HEK293 (cell line): Measurements from ENCODE around the gene TMEM123.

ENCODE experiments used
- CTCF ChIA-PET: fragments of 350-600 bp; formaldehyde crosslinking; extraction: SDS; loops from one replicate; lab custom pipeline; 2021; ENCODE audit warnings: antibody characterized with exemption; lab: Yijun Ruan, JAX
- POLR2A ChIA-PET: fragments of 300-600 bp; formaldehyde crosslinking; extraction: SDS; loops from one replicate; lab custom pipeline; 2020; ENCODE audit warnings: antibody characterized with exemption, inconsistent platforms; lab: Yijun Ruan, JAX
- H3K27ac ChIP-seq: fragments of 200-500 bp; sonication (Bioruptor generic); 2 replicates; pipeline ENCODE4 v1.5.1; 2014; ENCODE audit warnings: low read depth, low read length, control low read depth, inconsistent platforms; ENCODE audit errors: extremely low read depth
- H3K36me3 ChIP-seq, 2 experiments: fragments of 200-500 bp in 1 of 2; sonication (Bioruptor generic) in 1 of 2; 1 replicate in 1 of 2; 2 replicates in 1 of 2; pipeline ENCODE4 v1.5.1; 2014 to 2017; ENCODE audit warnings: inconsistent platforms in 2 of 2, low read length in 2 of 2; ENCODE audit not compliant: control insufficient read depth in 2 of 2, insufficient read depth in 1 of 2
- H3K4me1 ChIP-seq: fragments of 200-500 bp; sonication (Bioruptor generic); 2 replicates; pipeline ENCODE4 v1.5.1; 2014; ENCODE audit warnings: mild to moderate bottlenecking, low read length, inconsistent platforms; ENCODE audit not compliant: control insufficient read depth, insufficient read depth
- H3K4me3 ChIP-seq: 2 replicates; pipeline ENCODE4 v1.5.1; 2011; ENCODE audit warnings: low read depth, mild to moderate bottlenecking, control low read depth, low read length, moderate library complexity
- H3K9me3 ChIP-seq: fragments of 200-500 bp; sonication (Bioruptor generic); 2 replicates; pipeline ENCODE4 v1.5.1; 2014; ENCODE audit warnings: low read depth, low read length, inconsistent platforms; ENCODE audit not compliant: control insufficient read depth, insufficient read depth
- GFI1B ChIP-seq: fragments of 450-650 bp; formaldehyde crosslinking; IDR thresholded peaks from 2 replicates; pipeline ENCODE4 v1.5.1; 2016; ENCODE audit warnings: missing biosample characterization, missing genetic modification characterization
- MZF1 ChIP-seq: fragments of 450-650 bp; formaldehyde crosslinking; IDR thresholded peaks from 2 replicates; pipeline ENCODE4 v1.5.1; 2017; ENCODE audit warnings: missing biosample characterization, missing genetic modification characterization, borderline replicate concordance
- PBX3 ChIP-seq: sonication (generic); formaldehyde crosslinking; IDR thresholded peaks from 2 replicates; pipeline ENCODE4 v1.8.1; 2022; ENCODE audit warnings: mild to moderate bottlenecking, moderate library complexity, missing genetic modification reagents
- SALL2 ChIP-seq: fragments of 450-650 bp; formaldehyde crosslinking; IDR thresholded peaks from 2 replicates; pipeline ENCODE4 v1.5.0; 2017; ENCODE audit warnings: missing biosample characterization, mild to moderate bottlenecking, missing genetic modification characterization, borderline replicate concordance
- TRIM28 ChIP-seq: IDR thresholded peaks from 2 replicates; pipeline ENCODE4 v1.6.1; 2011; ENCODE audit warnings: low read length, control low read depth, borderline replicate concordance
- ZBTB26 ChIP-seq: fragments of 450-650 bp; formaldehyde crosslinking; optimal IDR thresholded peaks from 2 replicates; pipeline ENCODE3; 2016; ENCODE audit warnings: missing biosample characterization, mild to moderate bottlenecking, missing genetic modification characterization
- ZBTB44 ChIP-seq: fragments of 450-650 bp; IDR thresholded peaks from 2 replicates; pipeline ENCODE4 v1.5.1; 2018; ENCODE audit warnings: missing biosample characterization, mild to moderate bottlenecking, missing genetic modification characterization
- ZFHX2 ChIP-seq: fragments of 450-650 bp; formaldehyde crosslinking; conservative IDR thresholded peaks from 2 replicates; pipeline ENCODE4 v1.5.1; 2016; ENCODE audit warnings: missing biosample characterization, missing genetic modification characterization
- ZNF121 ChIP-seq: fragments of 450-650 bp; formaldehyde crosslinking; IDR thresholded peaks from 2 replicates; pipeline ENCODE4 v1.5.1; 2016; ENCODE audit warnings: missing biosample characterization, missing genetic modification characterization
- ZNF133 ChIP-seq: fragments of 450-650 bp; formaldehyde crosslinking; IDR thresholded peaks from 2 replicates; pipeline ENCODE4 v1.5.1; 2016; ENCODE audit warnings: missing biosample characterization, missing genetic modification characterization
- ZNF140 ChIP-seq: fragments of 450-650 bp; formaldehyde crosslinking; IDR thresholded peaks from 2 replicates; pipeline ENCODE4 v1.5.1; 2016; ENCODE audit warnings: missing biosample characterization, missing genetic modification characterization
- ZNF155 ChIP-seq: fragments of 450-650 bp; formaldehyde crosslinking; IDR thresholded peaks from 2 replicates; pipeline ENCODE4 v1.5.1; 2016; ENCODE audit warnings: missing biosample characterization, missing genetic modification characterization
- ZNF2 ChIP-seq: fragments of 450-650 bp; formaldehyde crosslinking; IDR thresholded peaks from 2 replicates; pipeline ENCODE4 v1.5.1; 2016; ENCODE audit warnings: missing biosample characterization, missing genetic modification characterization
- ZNF248 ChIP-seq: fragments of 450-650 bp; formaldehyde crosslinking; IDR thresholded peaks from 2 replicates; pipeline ENCODE4 v1.5.1; 2017; ENCODE audit warnings: missing biosample characterization, missing genetic modification characterization
- ZNF423 ChIP-seq: fragments of 450-650 bp; formaldehyde crosslinking; IDR thresholded peaks from 2 replicates; pipeline ENCODE4 v1.5.1; 2016; ENCODE audit warnings: missing biosample characterization, missing genetic modification characterization
- ZNF48 ChIP-seq: fragments of 450-650 bp; formaldehyde crosslinking; IDR thresholded peaks from 2 replicates; pipeline ENCODE4 v1.5.1; 2016; ENCODE audit warnings: missing biosample characterization, missing genetic modification characterization
- ZNF501 ChIP-seq: fragments of 450-650 bp; formaldehyde crosslinking; IDR thresholded peaks from 2 replicates; pipeline ENCODE4 v1.5.1; 2016; ENCODE audit warnings: missing biosample characterization, missing genetic modification characterization
- ZNF513 ChIP-seq: fragments of 450-650 bp; IDR thresholded peaks from 2 replicates; pipeline ENCODE4 v1.5.1; 2018; ENCODE audit warnings: missing biosample characterization, missing genetic modification characterization
- ZNF768 ChIP-seq: fragments of 450-650 bp; formaldehyde crosslinking; IDR thresholded peaks from 2 replicates; pipeline ENCODE4 v1.5.1; 2018; ENCODE audit warnings: missing biosample characterization, mild to moderate bottlenecking, missing genetic modification characterization

Gene TMEM123

GRCh38 chr11:102399189-102399588 lies 53.4 kb downstream of the TMEM123 start:
- CTCF ChIA-PET, result interaction anchor here (2.4 to 7.0 kb wide), 2 partner anchors 8 to 214 kb away, joined by 6 to 32 read pairs; no protein-coding TSS in a partner anchor
- H3K27ac ChIP-seq, result no peak overlapping the region
- H3K4me3 ChIP-seq, result no peak overlapping the region
- TF ChIP-seq ZNF248 (tag by site-specific recombination) (no peak), TRIM28 (no peak), ZBTB44 (tag by site-specific recombination) (no peak), GFI1B (no peak), ZNF133 (tag by site-specific recombination) (no peak)
- no peaks in the 10 kb centered on the region for H3K9me3 ChIP-seq
- H3K36me3 ChIP-seq, result peaks cover 4 to 80% of the 10 kb centered on the region in 2 experiments; a peak in 2 of 3 replicates
- POLR2A ChIA-PET, result no interaction called here
- no peaks in the 10 kb centered on the region for H3K4me1 ChIP-seq

- no peaks in the 10 kb centered on the region for H3K4me1 ChIP-seq
- peaks cover 4 to 84% of the 10 kb centered on the region in 2 experiments; a peak in 2 of 3 replicates for H3K36me3 ChIP-seq
- H3K4me3 ChIP-seq, result no peak overlapping the region
- no peaks in the 10 kb centered on the region for H3K9me3 ChIP-seq
- H3K27ac ChIP-seq, result no peak overlapping the region
- TF ChIP-seq ZNF2 (tag by site-specific recombination), result no peak
- CTCF ChIA-PET, result interaction anchor here (0.5 to 7.0 kb wide), 4 partner anchors 8 to 1755 kb away, joined by 3 to 32 read pairs (median 6); no protein-coding TSS in a partner anchor
- POLR2A ChIA-PET, result interaction anchor here (1.0 kb wide), 1 partner anchor 9 kb away, joined by 5 read pairs; no protein-coding TSS in a partner anchor
Observed at GRCh38 chr11:102398297-102398696, 54.3 kb downstream of the TMEM123 start.

GRCh38 chr11:102396708-102397563 lies 55.6 kb downstream of the TMEM123 start:
- H3K36me3 ChIP-seq, result peaks cover 4 to 85% of the 10 kb centered on the region in 2 experiments; a peak in 2 of 3 replicates
- H3K4me3 ChIP-seq, result no peak overlapping the region
- CTCF ChIA-PET, result interaction anchor here (0.6 to 2.4 kb wide), 3 partner anchors 216 to 270 kb away, joined by 3 to 6 read pairs (median 6); no protein-coding TSS in a partner anchor
- H3K27ac ChIP-seq, result no peak overlapping the region
- POLR2A ChIA-PET, result interaction anchor here (1.0 kb wide), 1 partner anchor 10 kb away, joined by 5 read pairs; no protein-coding TSS in a partner anchor
- no peaks in the 10 kb centered on the region for H3K4me1 ChIP-seq
- H3K9me3 ChIP-seq, result no peaks in the 10 kb centered on the region
- TF ChIP-seq ZNF768 (tag by site-specific recombination) (no peak), PBX3 (CRISPR knock-in tag) (no peak), MZF1 (tag by site-specific recombination) (no peak), ZNF501 (tag by site-specific recombination) (no peak), ZNF155 (tag by site-specific recombination) (no peak), ZFHX2 (tag by site-specific recombination) (no peak), ZNF423 (tag by site-specific recombination) (no peak), ZNF121 (tag by site-specific recombination) (no peak), ZBTB26 (tag by site-specific recombination) (no peak), ZNF140 (tag by site-specific recombination) (no peak), SALL2 (tag by site-specific recombination) (no peak), ZNF48 (tag by site-specific recombination) (no peak), ZNF513 (no peak)
